HCT116 (cell line): ENCODE measurements around the gene GNG12. TPM values are rescaled to one million over a fixed set of nuclear protein-coding genes. Genes with fewer than 3 reads are reported as not detected.

Experiments
- ATAC-seq: fragments of 200-7000 bp; cut with Tn5 transposase; 2 replicates; pipeline ENCODE4 v1.9.1; 2020; ENCODE audit warnings: mild to moderate bottlenecking, moderate library complexity
- BruUV-seq: library from RNA; stranded (reverse); fragments of 400-500 nt; replicated peaks from 2 replicates; lab custom pipeline; 2021; lab: Mats Ljungman, UMichigan
- CTCF ChIA-PET: fragments of 300-600 bp; sonication (Branson Sonifier 250); formaldehyde crosslinking; loops from one replicate; lab custom pipeline; 2021; ENCODE audit warnings: antibody characterized with exemption; lab: Charles Lee
- POLR2A ChIA-PET: fragments of 300-600, 350-600 bp; sonication (Branson Sonifier 250); formaldehyde crosslinking; loops from one replicate; lab custom pipeline; 2021; ENCODE audit warnings: antibody characterized with exemption; lab: Charles Lee
- RAD21 ChIA-PET, 2 experiments: fragments of 300-600 bp; sonication (Branson Sonifier 250); formaldehyde crosslinking; loops; one replicate each; lab custom pipeline; 2023; ENCODE audit warnings: low total read pairs in 2 of 2; ENCODE audit not compliant: uncharacterized antibody in 2 of 2, unreplicated experiment in 2 of 2, low non-redundant PET in 1 of 2; lab: Charles Lee
- DNase-seq: peaks from one replicate; pipeline ENCODE4 v3.0.0-alpha.2; 2010; ENCODE audit warnings: low read depth, low spot score
- H2AFZ ChIP-seq: fragments of 200-600 bp; shearing (Covaris generic), sonication (generic); 2 replicates; pipeline ENCODE4 v1.6.1; 2017; ENCODE audit warnings: low read depth, mixed run types, mixed read lengths, antibody characterized with exemption, low read length; ENCODE audit not compliant: poor library complexity, severe bottlenecking
- H3K27ac ChIP-seq: 2 replicates; pipeline ENCODE4 v1.5.1; 2012; ENCODE audit warnings: low read depth, low read length
- H3K27me3 ChIP-seq: fragments of 200-600 bp; sonication (generic); 2 replicates; pipeline ENCODE4 v1.6.1; 2016; ENCODE audit warnings: mixed run types, low read length, mixed read lengths; ENCODE audit not compliant: insufficient read depth
- H3K36me3 ChIP-seq, 2 experiments: fragments of 200-500 bp in 1 of 2; fragments of 200-600 bp in 1 of 2; sonication (Bioruptor generic) in 1 of 2; sonication (generic) in 1 of 2; 2 replicates each; pipeline versions ENCODE4 v1.5.1 to v1.6.1; 2014 to 2016; ENCODE audit warnings: low read length in 2 of 2, inconsistent platforms in 1 of 2, mixed read lengths in 1 of 2, mixed run types in 1 of 2; ENCODE audit not compliant: insufficient read depth in 2 of 2, control insufficient read depth in 1 of 2
- H3K4me1 ChIP-seq, 2 experiments: fragments of 200-600 bp in 1 of 2; sonication (generic) in 1 of 2; 2 replicates each; pipeline versions ENCODE4 v1.5.1 to v1.6.1; 2012 to 2017; ENCODE audit warnings: low read length in 2 of 2, inconsistent platforms in 1 of 2, mild to moderate bottlenecking in 1 of 2, mixed read lengths in 1 of 2, mixed run types in 1 of 2, moderate library complexity in 1 of 2; ENCODE audit not compliant: insufficient read depth in 2 of 2, control insufficient read depth in 1 of 2
- H3K4me2 ChIP-seq: fragments of 200-600 bp; sonication (generic); 2 replicates; pipeline ENCODE4 v1.6.1; 2017; ENCODE audit warnings: mixed run types, low read length, mixed read lengths
- H3K4me3 ChIP-seq, 2 experiments: fragments of 200-600 bp in 1 of 2; sonication (generic) in 1 of 2; replicated peaks in 1 of 2; 2 replicates each; pipeline ENCODE4 v1.5.1; 2011 to 2016; ENCODE audit warnings: low read length in 2 of 2, control low read depth in 1 of 2, low read depth in 1 of 2, mild to moderate bottlenecking in 1 of 2, mixed read lengths in 1 of 2, mixed run types in 1 of 2
- H3K79me2 ChIP-seq: fragments of 200-600 bp; sonication (generic); 2 replicates; pipeline ENCODE4 v1.6.1; 2017; ENCODE audit warnings: mild to moderate bottlenecking, mixed run types, low read length, moderate library complexity, mixed read lengths; ENCODE audit not compliant: insufficient read depth
- H3K9ac ChIP-seq: fragments of 200-600 bp; sonication (generic); 2 replicates; pipeline ENCODE4 v1.6.1; 2016; ENCODE audit warnings: low read length, mixed read lengths
- H3K9me2 ChIP-seq: fragments of 200-600 bp; sonication (generic), shearing (Covaris generic); 2 replicates; pipeline ENCODE4 v1.6.1; 2017; ENCODE audit warnings: mixed run types, mild to moderate bottlenecking, moderate library complexity; ENCODE audit not compliant: insufficient read depth
- H3K9me3 ChIP-seq, 2 experiments: fragments of 200-500 bp in 1 of 2; fragments of 200-600 bp in 1 of 2; sonication (Bioruptor generic) in 1 of 2; sonication (generic) in 1 of 2; 2 replicates each; pipeline ENCODE4 v1.6.1; 2014 to 2017; ENCODE audit warnings: low read length in 2 of 2, mixed read lengths in 2 of 2, inconsistent platforms in 1 of 2, low read depth in 1 of 2, mild to moderate bottlenecking in 1 of 2, mixed run types in 1 of 2, moderate library complexity in 1 of 2; ENCODE audit not compliant: control insufficient read depth in 1 of 2, insufficient read depth in 1 of 2
- H4K20me1 ChIP-seq: fragments of 200-600 bp; sonication (generic), shearing (Covaris generic); 2 replicates; pipeline ENCODE4 v1.6.1; 2017; ENCODE audit warnings: mixed run types, mild to moderate bottlenecking, moderate library complexity; ENCODE audit not compliant: insufficient read depth
- ATF3 ChIP-seq: IDR thresholded peaks from 2 replicates; pipeline ENCODE4 v1.6.1; 2012
- CBX3 ChIP-seq: IDR thresholded peaks from 2 replicates; pipeline ENCODE4 v1.6.1; 2012; ENCODE audit warnings: low read depth
- CEBPB ChIP-seq: IDR thresholded peaks from 2 replicates; pipeline ENCODE4 v1.6.1; 2012; ENCODE audit warnings: low read depth
- EGR1 ChIP-seq: IDR thresholded peaks from 2 replicates; pipeline ENCODE4 v1.6.1; 2012; ENCODE audit warnings: low read depth
- POLR2AphosphoS5 ChIP-seq: IDR thresholded peaks from 2 replicates; pipeline ENCODE4 v1.6.1; 2011; ENCODE audit warnings: mild to moderate bottlenecking, low read depth, low read length, moderate library complexity
- RAD21 ChIP-seq: IDR thresholded peaks from 2 replicates; pipeline ENCODE4 v1.6.1; 2012; ENCODE audit warnings: low read depth, mild to moderate bottlenecking
- REST ChIP-seq: IDR thresholded peaks from 2 replicates; pipeline ENCODE4 v1.6.1; 2012; ENCODE audit warnings: low read depth
- ZBTB33 ChIP-seq: IDR thresholded peaks from 2 replicates; pipeline ENCODE4 v1.6.1; 2011; ENCODE audit warnings: mild to moderate bottlenecking, low read length, moderate library complexity; ENCODE audit not compliant: insufficient replicate concordance; ENCODE audit errors: extremely low read depth
- intact Hi-C: fragments of 100-400 bp; cut with micrococcal nuclease; formaldehyde crosslinking; loops from 2 replicates; pipeline ENCODE4 v1.10.0; 2022
- total RNA-seq: library from RNA; stranded (reverse); gene quantifications from one replicate; pipeline ENCODE4 v1.2.1, GENCODE V29; 2021; ENCODE audit not compliant: unreplicated experiment

The GNG12 gene
- total RNA-seq, 1 experiment from 2014 or later: 49.6 TPM

- TF ChIP-seq RAD21: no peak
- TF ChIP-seq CEBPB: no peak
- TF ChIP-seq CBX3: no peak
- no peak for TF ChIP-seq POLR2AphosphoS5
- no peak for TF ChIP-seq ATF3
- no peak for TF ChIP-seq REST
- no peak for TF ChIP-seq EGR1
- TF ChIP-seq ZBTB33: no peak
- Histone ChIP-seq H3K9me2 (no peaks in the 10 kb centered on the region), H4K20me1 (no peaks in the 10 kb centered on the region), H3K79me2 (no peaks in the 10 kb centered on the region), H3K9me3 (no peaks in the 10 kb centered on the region), H3K4me2 (no peak overlapping the region), H3K4me3 (no peak overlapping the region), H3K27me3 (no peaks in the 10 kb centered on the region), H3K4me1 (peaks cover 20 to 30% of the 10 kb centered on the region in 2 experiments), H3K36me3 (no peaks in the 10 kb centered on the region), H3K27ac (no peak overlapping the region), H2AFZ (no peak overlapping the region), H3K9ac (no peak overlapping the region)
- ChIA-PET RAD21 (no interaction called here), POLR2A (interaction anchor here (1.6 kb wide), 1 partner anchor 11 kb away, joined by 12 read pairs; the partner anchor contains the start of gene GADD45A), CTCF (no interaction called here)
- ATAC-seq (no peak), DNase-seq (no peak)
- no TSS peak for BruUV-seq
- intact Hi-C loops: no loop called here
Observed at GRCh38 chr1:67695963-67696362, 137.3 kb downstream of the GNG12 start.
